ENCODE data around the gene NAMPT.

DNA sequence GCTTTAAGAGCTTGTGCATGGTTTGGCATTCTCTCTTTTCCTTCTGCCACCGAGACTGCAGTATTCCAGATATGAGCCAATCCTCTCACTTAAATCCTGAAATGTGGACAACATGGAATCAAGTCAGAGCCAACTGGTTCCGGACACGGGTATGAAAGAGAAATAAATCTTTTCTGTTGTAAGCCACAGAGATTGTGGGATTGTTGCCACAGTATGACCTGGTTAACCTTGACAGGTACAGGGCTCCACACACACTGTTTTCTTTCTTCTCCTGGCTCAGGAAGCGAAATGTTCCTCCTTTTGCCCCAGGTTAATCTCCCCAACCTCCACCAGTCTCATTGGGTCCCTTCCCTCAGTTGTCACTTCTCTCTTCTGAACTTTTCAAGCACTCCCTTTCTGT lies 6.5 kb upstream of the NAMPT start:
- TF ChIP-seq, protein P1, sequence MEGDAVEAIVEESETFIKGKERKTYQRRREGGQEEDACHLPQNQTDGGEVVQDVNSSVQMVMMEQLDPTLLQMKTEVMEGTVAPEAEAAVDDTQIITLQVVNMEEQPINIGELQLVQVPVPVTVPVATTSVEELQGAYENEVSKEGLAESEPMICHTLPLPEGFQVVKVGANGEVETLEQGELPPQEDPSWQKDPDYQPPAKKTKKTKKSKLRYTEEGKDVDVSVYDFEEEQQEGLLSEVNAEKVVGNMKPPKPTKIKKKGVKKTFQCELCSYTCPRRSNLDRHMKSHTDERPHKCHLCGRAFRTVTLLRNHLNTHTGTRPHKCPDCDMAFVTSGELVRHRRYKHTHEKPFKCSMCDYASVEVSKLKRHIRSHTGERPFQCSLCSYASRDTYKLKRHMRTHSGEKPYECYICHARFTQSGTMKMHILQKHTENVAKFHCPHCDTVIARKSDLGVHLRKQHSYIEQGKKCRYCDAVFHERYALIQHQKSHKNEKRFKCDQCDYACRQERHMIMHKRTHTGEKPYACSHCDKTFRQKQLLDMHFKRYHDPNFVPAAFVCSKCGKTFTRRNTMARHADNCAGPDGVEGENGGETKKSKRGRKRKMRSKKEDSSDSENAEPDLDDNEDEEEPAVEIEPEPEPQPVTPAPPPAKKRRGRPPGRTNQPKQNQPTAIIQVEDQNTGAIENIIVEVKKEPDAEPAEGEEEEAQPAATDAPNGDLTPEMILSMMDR (conservative IDR thresholded peaks at IDR 0.05), result no peak
- no peak for TF ChIP-seq ZFX (IDR thresholded peaks at IDR 0.05)

All from C4-2B (cell line).